Endothelial cell of umbilical vein (primary cell): Measurements from ENCODE around the gene DHCR7. TPM values are rescaled to one million over a fixed set of nuclear protein-coding genes. Genes with fewer than 3 reads are reported as not detected.

Experiments
- BruUV-seq: library from RNA; stranded (reverse); fragments of 400-500 nt; replicated peaks from 2 replicates; lab custom pipeline; 2021; lab: Mats Ljungman, UMichigan
- CTCF ChIA-PET: fragments of 300-600, 350-600 bp; sonication (Branson Sonifier 250); formaldehyde crosslinking; loops from one replicate; lab custom pipeline; 2021; ENCODE audit warnings: antibody characterized with exemption, inconsistent platforms; lab: Charles Lee
- POLR2A ChIA-PET: fragments of 300-600, 350-600 bp; sonication (Branson Sonifier 250); formaldehyde crosslinking; loops from one replicate; lab custom pipeline; 2021; ENCODE audit warnings: antibody characterized with exemption, inconsistent platforms; lab: Charles Lee
- DNase-seq: peaks from one replicate; pipeline ENCODE4 v3.0.0-alpha.2; 2011; ENCODE audit warnings: low read depth, low spot score
- FAIRE-seq: peaks from 2 replicates; lab custom pipeline; 2011; peaks lifted over from hg19 to GRCh38; lab: Jason Lieb, UNC
- H2AFZ ChIP-seq: 2 replicates; pipeline ENCODE4 v1.6.0; 2012; ENCODE audit warnings: low read depth, low read length, control low read depth, inconsistent platforms
- H3K27ac ChIP-seq: 2 replicates; pipeline ENCODE4 v1.5.1; 2011; ENCODE audit warnings: low read depth, mild to moderate bottlenecking, control low read depth, low read length, moderate library complexity; ENCODE audit not compliant: insufficient read depth
- H3K27me3 ChIP-seq, 2 experiments: 2 replicates each; pipeline versions ENCODE4 v1.6.0 to v1.6.1; 2011; ENCODE audit warnings: low read length in 2 of 2, mixed read lengths in 1 of 2; ENCODE audit not compliant: control insufficient read depth in 2 of 2, insufficient read depth in 2 of 2
- H3K36me3 ChIP-seq, 2 experiments: 2 replicates in 1 of 2; 3 replicates in 1 of 2; pipeline ENCODE4 v1.5.1; 2011; ENCODE audit warnings: low read length in 2 of 2, mild to moderate bottlenecking in 1 of 2, moderate library complexity in 1 of 2; ENCODE audit not compliant: control insufficient read depth in 2 of 2, insufficient read depth in 2 of 2; ENCODE audit errors: extremely low read depth in 1 of 2
- H3K4me1 ChIP-seq: 3 replicates; pipeline ENCODE4 v1.5.1; 2011; ENCODE audit warnings: mild to moderate bottlenecking, low read length; ENCODE audit not compliant: control insufficient read depth, insufficient read depth; ENCODE audit errors: extremely low read depth
- H3K4me2 ChIP-seq: 2 replicates; pipeline ENCODE4 v1.6.1; 2011; ENCODE audit warnings: low read length, control low read depth, mixed read lengths; ENCODE audit not compliant: insufficient read depth
- H3K4me3 ChIP-seq, 3 experiments: fragments of 200-600 bp in 1 of 3; sonication (generic), shearing (Covaris generic) in 1 of 3; replicated peaks in 1 of 3; 2 replicates each; pipeline ENCODE4 v1.5.1; 2011 to 2016; ENCODE audit warnings: control low read depth in 3 of 3, low read length in 3 of 3, mild to moderate bottlenecking in 2 of 3, inconsistent platforms in 1 of 3, low read depth in 1 of 3, moderate library complexity in 1 of 3; ENCODE audit not compliant: insufficient read depth in 1 of 3
- H3K79me2 ChIP-seq: 2 replicates; pipeline ENCODE4 v1.6.0; 2012; ENCODE audit warnings: low read length, inconsistent platforms; ENCODE audit not compliant: control insufficient read depth, insufficient read depth
- H3K9ac ChIP-seq: replicated peaks from 2 replicates; pipeline ENCODE3; 2011; ENCODE audit warnings: low read length, control low read depth; ENCODE audit not compliant: insufficient read depth; ENCODE audit errors: extremely low read depth
- H3K9me1 ChIP-seq: replicated peaks from 3 replicates; pipeline ENCODE4 v1.6.0; 2011; ENCODE audit warnings: mild to moderate bottlenecking, low read length; ENCODE audit not compliant: control insufficient read depth, insufficient read depth; ENCODE audit errors: extremely low read depth
- H3K9me3 ChIP-seq: replicated peaks from 2 replicates; pipeline ENCODE4 v1.5.1; 2012; ENCODE audit warnings: low read length, inconsistent platforms; ENCODE audit not compliant: control insufficient read depth, insufficient read depth
- H4K20me1 ChIP-seq: replicated peaks from 2 replicates; pipeline ENCODE3; 2011; ENCODE audit warnings: mild to moderate bottlenecking, low read length; ENCODE audit not compliant: control insufficient read depth, insufficient read depth; ENCODE audit errors: extremely low read depth
- CTCF ChIP-seq, 2 donors: IDR thresholded peaks; 1 replicate in 1 of 2; 2 replicates in 1 of 2; pipeline ENCODE4 v1.5.1; 2011; ENCODE audit warnings: low read length in 2 of 2, mild to moderate bottlenecking in 2 of 2, moderate library complexity in 2 of 2, control low read depth in 1 of 2, inconsistent platforms in 1 of 2, low read depth in 1 of 2; ENCODE audit not compliant: insufficient read depth in 1 of 2; ENCODE audit errors: extremely low read depth in 1 of 2
- EZH2 ChIP-seq: IDR thresholded peaks from 2 replicates; pipeline ENCODE4 v1.6.1; 2012; ENCODE audit warnings: borderline replicate concordance, low read depth, mild to moderate bottlenecking, moderate library complexity, low read length, inconsistent platforms; ENCODE audit not compliant: severe bottlenecking
- FOS ChIP-seq: IDR thresholded peaks from 2 replicates; pipeline ENCODE4 v1.6.1; 2011; ENCODE audit warnings: mild to moderate bottlenecking, low read length, moderate library complexity, borderline replicate concordance; ENCODE audit not compliant: insufficient read depth
- GATA2 ChIP-seq: IDR thresholded peaks from 2 replicates; pipeline ENCODE4 v1.7.0; 2011; ENCODE audit warnings: low read depth, mild to moderate bottlenecking, moderate library complexity, mixed read lengths, low read length; ENCODE audit not compliant: insufficient read length, insufficient read depth
- JUN ChIP-seq: IDR thresholded peaks from 2 replicates; pipeline ENCODE4 v1.6.1; 2011; ENCODE audit warnings: borderline replicate concordance, low read depth; ENCODE audit not compliant: insufficient read length, insufficient read depth
- MAX ChIP-seq: IDR thresholded peaks from 2 replicates; pipeline ENCODE4 v1.6.1; 2011; ENCODE audit not compliant: insufficient read depth, insufficient read length
- POLR2A ChIP-seq: IDR thresholded peaks from 2 replicates; pipeline ENCODE4 v1.6.1; 2012; ENCODE audit warnings: low read depth, mild to moderate bottlenecking, control low read depth, low read length
- dilution Hi-C: fragments of 300-500 bp; cut with MboI; formaldehyde crosslinking; loops from one replicate; pipeline ENCODE4 v1.15.0; 2019; ENCODE audit warnings: low sequenced_read_pairs; ENCODE audit not compliant: extremely low pct_ligation_motif_present
- intact Hi-C: fragments of 100-400 bp; cut with micrococcal nuclease; formaldehyde crosslinking; loops from one replicate; pipeline ENCODE4 v1.10.0; 2022
- polyA plus RNA-seq, 4 experiments: library from polyadenylated mRNA; depleted of rRNA in 3 of 4; stranded (reverse) in 3 of 4; unstranded in 1 of 4; fragments of >200 nt; gene quantifications; 2 replicates each; pipeline versions ENCODE4 v1.2.1 to v1.2.3, GENCODE V29; 2011 to 2012; ENCODE audit warnings: missing spikeins in 1 of 4
- total RNA-seq: library from RNA; stranded (reverse); gene quantifications from 2 replicates; pipeline ENCODE4 v1.2.3, GENCODE V29; 2021

Gene DHCR7
- total and polyA plus RNA-seq, 2 donors (not counting 3 experiments of a cell fraction or from before 2014, with no cell fraction given) = 171 to 175 TPM

- dilution Hi-C loops (no loop called here), intact Hi-C loops (no loop called here)
- DNase-seq (no peak), FAIRE-seq (no peak)
- Histone ChIP-seq H3K27me3 (no peaks in the 10 kb centered on the region), H3K9ac (no peak overlapping the region), H3K9me1 (no peaks in the 10 kb centered on the region), H3K36me3 (peaks cover 0 to 24% of the 10 kb centered on the region in 2 experiments), H2AFZ (no peak overlapping the region), H3K27ac (no peak overlapping the region), H3K4me3 (no peak overlapping the region), H3K9me3 (no peaks in the 10 kb centered on the region), H3K4me2 (no peak overlapping the region), H4K20me1 (no peaks in the 10 kb centered on the region), H3K4me1 (no peaks in the 10 kb centered on the region), H3K79me2 (no peaks in the 10 kb centered on the region)
- ChIA-PET CTCF (interaction anchor here (0.7 to 1.2 kb wide), 3 partner anchors 16 to 146 kb away, joined by 4 to 9 read pairs (median 4); no protein-coding TSS in a partner anchor), POLR2A (interaction anchor here (0.9 kb wide), 1 partner anchor 19 kb away, joined by 4 read pairs; the partner anchor contains the start of gene NADSYN1)
- TF ChIP-seq EZH2 = no peak
- TF ChIP-seq FOS = no peak
- no peak for TF ChIP-seq JUN
- TF ChIP-seq MAX = no peak
- no peak for TF ChIP-seq CTCF (IDR thresholded peaks at IDR 0.05; ENCODE audit: extremely low read depth in 1 of 2, insufficient read depth in 1 of 2, low read depth in 1 of 2, low read length in 2 of 2)
- TF ChIP-seq POLR2A = no peak
- no peak for TF ChIP-seq GATA2
- BruUV-seq = no TSS peak
Observed at GRCh38 chr11:71433648-71434450, 14.3 kb downstream of the DHCR7 start.
